ENCODE results near the gene PKNOX2. TPM values are rescaled to one million over a fixed set of nuclear protein-coding genes. Genes with fewer than 3 reads are reported as not detected.
A peak's percentile ranks its signal among the peaks of the same experiment; 100 is the strongest.

PKNOX2 gene
- total RNA-seq, 2 donors from 2014 or later, result not detected

DNA sequence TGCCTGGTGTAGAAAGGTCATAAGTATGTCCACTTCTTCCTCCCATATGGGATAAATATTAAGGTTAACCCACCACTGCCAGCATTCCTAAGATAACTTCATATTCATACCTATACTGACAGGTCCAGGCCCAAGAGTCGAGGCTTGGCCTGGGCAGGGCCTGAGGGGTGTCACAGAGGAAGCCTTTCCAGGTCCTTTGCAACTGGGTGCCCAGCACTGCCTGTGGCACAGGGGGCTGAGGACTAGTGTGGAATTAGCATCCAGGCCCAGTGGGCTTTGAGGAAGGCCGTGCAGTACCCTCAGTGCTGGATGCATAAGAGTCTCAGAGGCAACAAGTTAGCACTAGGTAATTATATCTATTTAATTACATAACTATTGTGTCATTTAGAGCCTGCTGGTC lies 65.4 kb downstream of the PKNOX2 start:
- no peaks in the 10 kb centered on the region for H3K36me3 Mint-ChIP-seq
- peaks cover 19 to 40% of the 10 kb centered on the region in 2 donors for H3K27me3 Mint-ChIP-seq
- no peaks in the 10 kb centered on the region for H3K9me3 Mint-ChIP-seq
- no peak overlapping the region for H3K27ac Mint-ChIP-seq
- DNase-seq (ENCODE audit: low spot score), result no peak
- ATAC-seq, result no peak
- H3K4me3 Mint-ChIP-seq, result no peak overlapping the region
- no peaks in the 10 kb centered on the region for H3K4me1 Mint-ChIP-seq (ENCODE audit: low read depth in 2 of 2)

- Mint-ChIP-seq H3K4me3 (no peak overlapping the region), H3K9me3 (no peaks in the 10 kb centered on the region), H3K4me1 (ENCODE audit: low read depth in 2 of 2) (no peaks in the 10 kb centered on the region), H3K27me3 (peaks cover 17 to 34% of the 10 kb centered on the region in 2 donors), H3K27ac (no peak overlapping the region), H3K36me3 (no peaks in the 10 kb centered on the region)
- ATAC-seq (no peak), DNase-seq (ENCODE audit: low spot score) (no peak)
These were observed 68.6 kb downstream of the PKNOX2 start for GRCh38 chr11:125233116-125233515.

DNA sequence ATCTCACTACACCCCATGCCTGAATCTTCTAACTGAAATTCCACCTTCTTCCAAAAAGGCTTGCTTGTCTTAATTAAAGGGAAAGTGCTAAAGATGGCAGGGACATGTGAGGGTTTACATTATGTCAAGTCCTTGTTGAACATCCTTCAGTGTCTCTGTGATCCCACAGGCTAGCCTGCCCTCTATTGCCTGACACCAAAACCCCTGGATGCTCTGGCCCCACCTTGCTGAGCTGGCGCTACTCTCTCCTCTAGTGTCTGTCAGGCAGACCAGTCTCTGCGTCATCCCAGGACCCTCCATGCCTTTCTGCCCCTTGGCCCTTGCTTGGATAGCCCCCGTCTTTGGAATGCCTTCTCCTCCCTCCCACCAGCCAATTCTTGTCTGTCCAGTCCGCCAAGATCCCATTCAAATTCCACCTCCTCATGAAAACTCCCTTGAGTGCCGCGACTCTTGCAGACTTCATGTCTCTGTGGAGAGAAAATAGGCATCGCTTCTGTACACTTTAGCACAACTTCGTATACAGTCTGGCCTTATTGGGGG lies 69.3 kb downstream of the PKNOX2 start:
- ATAC-seq (no peak), DNase-seq (ENCODE audit: low spot score) (no peak)
- Mint-ChIP-seq H3K9me3 (no peaks in the 10 kb centered on the region), H3K36me3 (no peaks in the 10 kb centered on the region), H3K4me1 (ENCODE audit: low read depth in 2 of 2) (no peaks in the 10 kb centered on the region), H3K4me3 (no peak overlapping the region), H3K27ac (no peak overlapping the region), H3K27me3 (peaks cover 17 to 36% of the 10 kb centered on the region in 2 donors)

GRCh38 chr11:125235071-125235471 lies 70.5 kb downstream of the PKNOX2 start:
- H3K27me3 Mint-ChIP-seq, result peaks cover 23 to 35% of the 10 kb centered on the region in 2 donors
- H3K4me3 Mint-ChIP-seq, result no peak overlapping the region
- H3K27ac Mint-ChIP-seq, result no peak overlapping the region
- no peaks in the 10 kb centered on the region for H3K9me3 Mint-ChIP-seq
- no peaks in the 10 kb centered on the region for H3K4me1 Mint-ChIP-seq (ENCODE audit: low read depth in 2 of 2)
- ATAC-seq, result no peak
- H3K36me3 Mint-ChIP-seq, result no peaks in the 10 kb centered on the region
- no peak for DNase-seq (ENCODE audit: low spot score)

DNA sequence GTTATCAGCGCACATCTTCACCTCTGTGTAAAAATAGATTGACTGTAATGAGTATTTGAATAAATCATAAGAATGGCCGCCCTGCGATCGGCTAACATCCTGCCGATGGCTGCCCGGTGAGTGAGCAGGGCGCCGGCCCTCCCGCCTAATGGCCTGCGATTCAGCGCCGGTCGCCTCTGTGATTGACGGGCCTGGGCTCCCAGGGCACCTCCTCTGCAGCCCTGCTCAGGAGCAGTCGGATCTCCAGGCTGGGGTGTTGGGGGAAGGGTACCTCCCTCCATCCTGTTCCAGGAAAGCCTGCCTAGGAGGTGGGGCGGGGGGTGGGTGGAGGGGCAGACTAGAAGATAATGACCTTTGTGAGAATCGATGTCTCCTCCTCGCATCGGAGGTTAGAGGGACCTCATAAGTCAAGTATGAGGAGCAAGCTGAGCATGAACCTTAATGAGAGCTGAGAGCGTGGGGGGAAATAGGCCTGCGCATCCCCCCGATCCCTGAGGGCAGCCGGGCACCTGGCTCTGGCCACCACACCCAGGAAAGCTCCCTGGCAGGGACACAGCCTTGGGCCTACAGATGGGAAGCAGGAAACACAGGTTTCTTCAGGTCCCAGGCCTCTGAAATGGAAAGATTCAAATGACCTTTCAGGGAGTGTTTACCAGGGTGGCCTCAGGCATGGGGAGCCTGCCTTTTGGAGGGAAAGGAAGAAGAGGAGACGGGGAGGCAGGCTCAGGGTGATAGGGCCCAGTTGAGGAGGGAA lies 71.7 kb downstream of the PKNOX2 start:
- H3K36me3 Mint-ChIP-seq, result no peaks in the 10 kb centered on the region
- no peak overlapping the region for H3K27ac Mint-ChIP-seq
- no peaks in the 10 kb centered on the region for H3K9me3 Mint-ChIP-seq
- H3K4me1 Mint-ChIP-seq (ENCODE audit: low read depth in 2 of 2), result no peaks in the 10 kb centered on the region
- DNase-seq (ENCODE audit: low spot score) (no peak), ATAC-seq (no peak)
- H3K27me3 Mint-ChIP-seq, result peaks cover 24 to 40% of the 10 kb centered on the region in 2 donors
- no peak overlapping the region for H3K4me3 Mint-ChIP-seq

- H3K9me3 Mint-ChIP-seq, result no peaks in the 10 kb centered on the region
- no peak overlapping the region for H3K27ac Mint-ChIP-seq
- no peaks in the 10 kb centered on the region for H3K36me3 Mint-ChIP-seq
- no peak for ATAC-seq
- H3K4me3 Mint-ChIP-seq, result no peak overlapping the region
- no peaks in the 10 kb centered on the region for H3K4me1 Mint-ChIP-seq (ENCODE audit: low read depth in 2 of 2)
- DNase-seq (ENCODE audit: low spot score), result no peak
- peaks cover 21 to 32% of the 10 kb centered on the region in 2 donors for H3K27me3 Mint-ChIP-seq
These were observed 75.3 kb downstream of the PKNOX2 start for GRCh38 chr11:125239585-125240560.

DNA sequence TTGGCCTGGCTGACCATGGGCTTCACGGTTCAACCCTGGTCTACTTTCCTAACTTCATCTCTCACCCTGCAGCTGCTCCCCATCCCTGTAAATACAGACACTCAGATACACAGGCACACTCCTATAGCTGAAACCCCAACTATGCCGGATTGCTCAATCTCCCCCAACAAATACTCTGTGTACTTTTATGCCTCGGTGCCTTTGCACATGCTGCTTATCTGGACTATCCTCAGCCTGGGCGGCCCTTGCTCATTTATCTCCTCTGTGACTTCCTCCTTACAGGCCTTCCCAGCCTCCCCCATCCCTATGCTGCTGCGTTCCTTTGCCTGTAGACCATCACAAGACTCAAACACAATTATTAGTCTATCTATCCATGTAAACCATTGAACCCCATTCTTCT lies 76.6 kb downstream of the PKNOX2 start:
- H3K4me1 Mint-ChIP-seq (ENCODE audit: low read depth in 2 of 2), result no peaks in the 10 kb centered on the region
- no peaks in the 10 kb centered on the region for H3K9me3 Mint-ChIP-seq
- no peak for ATAC-seq
- no peak overlapping the region for H3K4me3 Mint-ChIP-seq
- H3K27ac Mint-ChIP-seq, result no peak overlapping the region
- no peaks in the 10 kb centered on the region for H3K36me3 Mint-ChIP-seq
- no peak for DNase-seq (ENCODE audit: low spot score)
- peaks cover 24 to 32% of the 10 kb centered on the region in 2 donors for H3K27me3 Mint-ChIP-seq

GRCh38 chr11:125242141-125242775 lies 77.7 kb downstream of the PKNOX2 start:
- H3K36me3 Mint-ChIP-seq, result no peaks in the 10 kb centered on the region
- ATAC-seq (no peak), DNase-seq (ENCODE audit: low spot score) (no peak)
- H3K27ac Mint-ChIP-seq, result no peak overlapping the region
- H3K4me3 Mint-ChIP-seq, result no peak overlapping the region
- peaks cover 26 to 34% of the 10 kb centered on the region in 2 donors for H3K27me3 Mint-ChIP-seq
- no peaks in the 10 kb centered on the region for H3K9me3 Mint-ChIP-seq
- no peaks in the 10 kb centered on the region for H3K4me1 Mint-ChIP-seq (ENCODE audit: low read depth in 2 of 2)

- peaks cover 30 to 31% of the 10 kb centered on the region in 2 donors for H3K27me3 Mint-ChIP-seq
- H3K9me3 Mint-ChIP-seq, result no peaks in the 10 kb centered on the region
- H3K4me1 Mint-ChIP-seq (ENCODE audit: low read depth in 2 of 2), result no peaks in the 10 kb centered on the region
- no peaks in the 10 kb centered on the region for H3K36me3 Mint-ChIP-seq
- H3K27ac Mint-ChIP-seq, result no peak overlapping the region
- no peak for DNase-seq (ENCODE audit: low spot score)
- H3K4me3 Mint-ChIP-seq, result no peak overlapping the region
- ATAC-seq, result peak in 1 of 2 donors; percentile 48
These were observed 79.6 kb downstream of the PKNOX2 start for GRCh38 chr11:125244166-125244565.

GRCh38 chr11:125245299-125245698 lies 80.7 kb downstream of the PKNOX2 start:
- Mint-ChIP-seq H3K36me3 (no peaks in the 10 kb centered on the region), H3K4me3 (no peak overlapping the region), H3K27ac (no peak overlapping the region), H3K4me1 (ENCODE audit: low read depth in 2 of 2) (no peaks in the 10 kb centered on the region), H3K9me3 (no peaks in the 10 kb centered on the region), H3K27me3 (peaks cover 21 to 25% of the 10 kb centered on the region in 2 donors)
- ATAC-seq (no peak), DNase-seq (ENCODE audit: low spot score) (no peak)

- DNase-seq (ENCODE audit: low spot score), result no peak
- H3K27ac Mint-ChIP-seq, result no peak overlapping the region
- no peak overlapping the region for H3K4me3 Mint-ChIP-seq
- no peak for ATAC-seq
- no peaks in the 10 kb centered on the region for H3K9me3 Mint-ChIP-seq
- H3K36me3 Mint-ChIP-seq, result no peaks in the 10 kb centered on the region
- peaks cover 17 to 20% of the 10 kb centered on the region in 2 donors for H3K27me3 Mint-ChIP-seq
- H3K4me1 Mint-ChIP-seq (ENCODE audit: low read depth in 2 of 2), result no peaks in the 10 kb centered on the region
These were observed 82.9 kb downstream of the PKNOX2 start for GRCh38 chr11:125247431-125247830.

GRCh38 chr11:125250318-125251213 lies 86.0 kb downstream of the PKNOX2 start:
- no peak for ATAC-seq

GRCh38 chr11:125251214-125251545 lies 86.6 kb downstream of the PKNOX2 start:
- Mint-ChIP-seq H3K27ac (no peak overlapping the region), H3K4me3 (no peak overlapping the region), H3K27me3 (peaks cover 15 to 18% of the 10 kb centered on the region in 2 donors), H3K4me1 (ENCODE audit: low read depth in 2 of 2) (no peaks in the 10 kb centered on the region), H3K36me3 (no peaks in the 10 kb centered on the region), H3K9me3 (no peaks in the 10 kb centered on the region)
- ATAC-seq (no peak), DNase-seq (ENCODE audit: low spot score) (no peak)

More at GRCh38 chr11:125250318-125251213, 86.0 kb downstream of the PKNOX2 start:
- H3K4me1 Mint-ChIP-seq (ENCODE audit: low read depth in 2 of 2), result no peaks in the 10 kb centered on the region
- no peak overlapping the region for H3K27ac Mint-ChIP-seq
- H3K36me3 Mint-ChIP-seq, result no peaks in the 10 kb centered on the region
- H3K27me3 Mint-ChIP-seq, result peaks cover 18% of the 10 kb centered on the region in 2 donors
- no peaks in the 10 kb centered on the region for H3K9me3 Mint-ChIP-seq
- DNase-seq (ENCODE audit: low spot score), result peak; percentile 48
- H3K4me3 Mint-ChIP-seq, result no peak overlapping the region

Measured in natural killer cell treated with Interleukin-12 subunit alpha and Interleukin-12 subunit beta and Interleukin-15 and Interleukin-18, amount 100 ng/mL, for 72 hours (primary cell).